Trophoblast cell (in vitro differentiated cells and primary cell): ENCODE measurements around the gene KDM2B. TPM values are rescaled to one million over a fixed set of nuclear protein-coding genes. Genes with fewer than 3 reads are reported as not detected.

Experiments used
- DNase-seq, 2 donors: peaks; one replicate each; pipeline ENCODE4 v3.0.0-alpha.2; 2016
- H2AFZ ChIP-seq: 2 replicates; pipeline ENCODE4 v1.6.1; 2013; ENCODE audit warnings: low read length, moderate library complexity, mild to moderate bottlenecking; ENCODE audit not compliant: insufficient read depth, poor library complexity
- H2AK5ac ChIP-seq: 2 replicates; pipeline ENCODE4 v1.6.1; 2013; ENCODE audit warnings: mild to moderate bottlenecking, low read length
- H2BK120ac ChIP-seq: 2 replicates; pipeline ENCODE4 v1.6.1; 2013; ENCODE audit warnings: low read length, mild to moderate bottlenecking, moderate library complexity; ENCODE audit not compliant: insufficient read depth, poor library complexity
- H2BK12ac ChIP-seq: 2 replicates; pipeline ENCODE4 v1.6.1; 2013; ENCODE audit warnings: mild to moderate bottlenecking, low read length, moderate library complexity
- H2BK5ac ChIP-seq: 2 replicates; pipeline ENCODE4 v1.6.1; 2013; ENCODE audit warnings: low read length, low read depth, moderate library complexity, mild to moderate bottlenecking; ENCODE audit not compliant: poor library complexity
- H3K14ac ChIP-seq: 2 replicates; pipeline ENCODE4 v1.6.1; 2013; ENCODE audit warnings: mild to moderate bottlenecking, low read length
- H3K18ac ChIP-seq: 2 replicates; pipeline ENCODE4 v1.6.1; 2013; ENCODE audit warnings: mild to moderate bottlenecking, low read length
- H3K23ac ChIP-seq: 2 replicates; pipeline ENCODE4 v1.6.1; 2013; ENCODE audit warnings: low read length
- H3K27ac ChIP-seq: 2 replicates; pipeline ENCODE4 v1.5.1; 2013; ENCODE audit warnings: low read depth, mild to moderate bottlenecking, inconsistent platforms, low read length, moderate library complexity
- H3K27me3 ChIP-seq: 2 replicates; pipeline ENCODE4 v1.6.1; 2013; ENCODE audit warnings: inconsistent platforms, mild to moderate bottlenecking, low read length, moderate library complexity; ENCODE audit not compliant: insufficient read depth
- H3K36me3 ChIP-seq, 2 experiments: 1 replicate in 1 of 2; 2 replicates in 1 of 2; pipeline ENCODE4 v1.6.1; 2013; ENCODE audit warnings: low read length in 2 of 2, mild to moderate bottlenecking in 2 of 2, moderate library complexity in 1 of 2; ENCODE audit not compliant: insufficient read depth in 2 of 2, control insufficient read depth in 1 of 2
- H3K4ac ChIP-seq: 2 replicates; pipeline ENCODE4 v1.6.1; 2013; ENCODE audit warnings: low read depth, mild to moderate bottlenecking, low read length, moderate library complexity
- H3K4me1 ChIP-seq, 2 experiments: 1 replicate in 1 of 2; 2 replicates in 1 of 2; pipeline ENCODE4 v1.6.1; 2013; ENCODE audit warnings: low read length in 2 of 2, mild to moderate bottlenecking in 2 of 2, moderate library complexity in 1 of 2; ENCODE audit not compliant: insufficient read depth in 2 of 2, control insufficient read depth in 1 of 2
- H3K4me2 ChIP-seq: 2 replicates; pipeline ENCODE4 v1.6.1; 2013; ENCODE audit warnings: inconsistent platforms, mild to moderate bottlenecking, low read length, moderate library complexity
- H3K4me3 ChIP-seq: 2 replicates; pipeline ENCODE4 v1.5.1; 2013; ENCODE audit warnings: mild to moderate bottlenecking, low read depth, low read length, inconsistent platforms
- H3K79me1 ChIP-seq: one replicate; pipeline ENCODE4 v1.6.1; 2013; ENCODE audit warnings: low read length
- H3K79me2 ChIP-seq: 2 replicates; pipeline ENCODE4 v1.6.1; 2013; ENCODE audit warnings: low read length, mild to moderate bottlenecking; ENCODE audit not compliant: control insufficient read depth, insufficient read depth, poor library complexity
- H3K9ac ChIP-seq: 2 replicates; pipeline ENCODE4 v1.6.1; 2013; ENCODE audit warnings: mild to moderate bottlenecking, low read length
- H3K9me3 ChIP-seq: 2 replicates; pipeline ENCODE4 v1.6.1; 2013; ENCODE audit warnings: low read depth, mild to moderate bottlenecking, control low read depth, inconsistent platforms, low read length; ENCODE audit not compliant: insufficient read depth
- H4K12ac ChIP-seq: 2 replicates; pipeline ENCODE4 v1.6.1; 2013; ENCODE audit warnings: low read depth, mild to moderate bottlenecking, low read length, moderate library complexity
- H4K8ac ChIP-seq: 2 replicates; pipeline ENCODE4 v1.6.1; 2013; ENCODE audit warnings: low read depth, mild to moderate bottlenecking, low read length, moderate library complexity
- H4K91ac ChIP-seq: one replicate; pipeline ENCODE4 v1.6.1; 2013; ENCODE audit warnings: low read depth, mild to moderate bottlenecking, low read length, moderate library complexity
- WGBS: extraction: QIAGEN DNeasy Blood & Tissue Kit; methylation state at CpG from one replicate; pipeline ENCODE4 v1.1.7; 2013; ENCODE audit warnings: missing lambda C conversion rate; ENCODE audit not compliant: insufficient read length, insufficient coverage; ENCODE audit errors: extremely low coverage; 5-methylcytosine and 5-hydroxymethylcytosine counted together
- polyA plus RNA-seq: library from polyadenylated mRNA; stranded (reverse); fragments of 200-250 nt; gene quantifications from 2 replicates; pipeline ENCODE4 v1.2.3, GENCODE V29; 2013

The KDM2B gene
- polyA plus RNA-seq: 53.1 and 55.3 TPM in 2 replicates

DNA sequence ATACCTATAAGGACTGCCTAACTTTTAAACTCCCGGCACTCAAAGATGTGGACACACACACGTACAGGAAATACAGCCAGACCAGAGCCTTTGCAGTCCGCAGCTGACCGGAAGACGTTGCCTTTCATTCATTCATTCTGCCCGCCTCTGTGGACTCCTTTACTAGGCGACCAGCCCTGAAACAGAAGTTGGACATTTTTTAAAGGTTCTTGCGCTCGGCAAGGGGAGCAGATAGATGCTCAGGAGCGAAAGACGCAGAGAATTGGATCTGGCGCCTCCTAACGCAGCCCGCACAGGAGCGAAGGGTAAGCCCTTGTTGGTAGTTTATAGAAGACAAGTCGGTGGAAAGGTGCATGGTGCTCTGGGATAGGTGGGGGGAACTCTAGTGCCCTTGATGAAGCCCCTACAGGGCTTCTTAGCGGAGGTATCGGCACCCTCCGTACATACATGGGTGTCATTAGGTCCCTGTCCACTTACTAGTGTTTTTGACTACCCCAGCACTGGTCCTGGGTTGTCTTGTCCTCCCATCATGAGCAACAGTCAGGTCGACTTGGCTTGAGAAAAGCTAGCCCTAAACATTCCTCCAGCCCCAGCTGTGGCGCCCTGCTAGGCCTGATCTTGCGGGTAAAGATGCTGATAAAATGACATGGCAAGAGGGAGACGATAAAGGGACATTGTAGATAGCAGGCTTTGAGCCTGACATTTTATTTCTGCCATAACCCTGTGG lies at the start of gene KDM2B:
KDM2B (minus strand) TSS at position 65 of the 727 bp plus-strand sequence. CDS start 112 bp downstream, outside the sequence.
- Histone ChIP-seq H3K4ac (peak within 1 kb of the TSS; percentile 29), H3K27me3 (no peaks in the 10 kb centered on the region), H3K27ac (peak within 1 kb of the TSS; percentile 79), H2BK5ac (peak within 1 kb of the TSS; percentile 75), H4K12ac (peak within 1 kb of the TSS; percentile 59), H4K8ac (peak within 1 kb of the TSS; percentile 48), H3K14ac (peak within 1 kb of the TSS; percentile 71), H3K79me1 (peaks cover 35% of the 10 kb centered on the region), H3K23ac (no peak within 1 kb of the TSS), H2BK12ac (no peak within 1 kb of the TSS), H3K18ac (peak within 1 kb of the TSS; percentile 79), H3K79me2 (peaks cover 6% of the 10 kb centered on the region), H4K91ac (peak within 1 kb of the TSS; percentile 82), H3K9ac (peak within 1 kb of the TSS; percentile 6), H3K4me2 (peak within 1 kb of the TSS; percentile 89), H3K9me3 (no peaks in the 10 kb centered on the region), H2AK5ac (no peak within 1 kb of the TSS), H3K4me1 (peaks cover 23 to 42% of the 10 kb centered on the region in 2 experiments), H3K36me3 (no peaks in the 10 kb centered on the region), H2BK120ac (peak within 1 kb of the TSS; percentile 84), H3K4me3 (peak within 1 kb of the TSS; percentile 72), H2AFZ (peak within 1 kb of the TSS; percentile 40)
- WGBS: no CpG with 5 or more reads among the region's 23 CpGs
- DNase-seq: peak; percentile 27 to 67

DNA sequence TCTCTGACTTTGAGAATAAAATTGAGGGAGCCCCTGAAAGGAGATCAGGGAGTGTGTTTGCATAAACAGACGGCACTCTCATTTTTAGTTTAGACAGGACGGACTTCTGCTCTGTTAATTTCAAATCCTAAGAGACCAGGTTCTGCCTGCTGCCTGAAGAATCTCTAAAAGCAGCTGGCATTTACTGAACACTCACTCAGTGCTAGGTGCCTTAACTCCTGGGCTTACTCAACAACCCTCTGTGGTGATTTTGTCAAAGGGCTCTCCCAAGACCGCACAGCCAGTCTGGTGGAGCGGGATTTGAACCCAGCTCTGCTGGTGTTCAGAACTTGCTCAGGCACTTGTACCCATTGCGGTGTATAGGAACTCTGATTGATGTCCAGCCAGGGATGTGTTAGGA lies 47.7 kb upstream of the KDM2B start:
- Histone ChIP-seq H3K27ac (no peak overlapping the region), H2BK5ac (no peak overlapping the region), H3K36me3 (no peaks in the 10 kb centered on the region), H3K79me1 (peaks cover 17% of the 10 kb centered on the region), H2BK12ac (no peak overlapping the region), H2AK5ac (no peak overlapping the region), H2BK120ac (no peak overlapping the region), H2AFZ (no peak overlapping the region), H4K91ac (no peak overlapping the region), H3K14ac (no peak overlapping the region), H4K12ac (no peak overlapping the region), H3K9ac (peak overlapping the region; percentile 49), H3K79me2 (peaks cover 9% of the 10 kb centered on the region), H3K4me1 (peaks cover 26 to 36% of the 10 kb centered on the region in 2 experiments), H3K23ac (no peak overlapping the region), H3K4me3 (no peak overlapping the region), H4K8ac (no peak overlapping the region), H3K4ac (no peak overlapping the region), H3K18ac (no peak overlapping the region), H3K9me3 (no peaks in the 10 kb centered on the region), H3K27me3 (no peaks in the 10 kb centered on the region), H3K4me2 (no peak overlapping the region)
- no CpG with 5 or more reads among the region's 5 CpGs for WGBS
- DNase-seq: no peak

DNA sequence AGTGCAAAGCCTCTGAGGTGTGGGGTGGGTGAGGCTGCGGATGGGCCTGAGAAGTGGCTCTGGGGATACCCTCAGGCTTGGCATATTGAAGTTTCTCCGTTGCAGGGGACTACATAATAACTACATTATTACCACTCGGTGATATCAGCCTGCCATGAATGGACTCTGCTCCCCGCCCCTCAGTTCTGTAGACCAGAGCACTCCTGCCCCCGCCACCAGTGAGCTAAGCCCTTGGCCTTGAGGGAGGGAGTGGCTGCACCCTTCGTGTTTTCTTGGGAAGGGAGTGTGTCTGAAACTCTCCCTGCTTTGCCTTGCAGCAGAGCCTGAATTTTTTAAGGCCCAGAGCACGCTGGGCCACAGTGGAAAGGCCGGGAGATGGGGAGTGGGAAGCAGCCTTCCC lies 47.2 kb upstream of the KDM2B start:
- WGBS: no CpG with 5 or more reads among the region's 8 CpGs
- Histone ChIP-seq H3K27me3 (no peaks in the 10 kb centered on the region), H4K12ac (peak overlapping the region; percentile 39), H3K14ac (no peak overlapping the region), H3K4me3 (no peak overlapping the region), H2BK5ac (no peak overlapping the region), H3K36me3 (no peaks in the 10 kb centered on the region), H3K9ac (no peak overlapping the region), H3K18ac (no peak overlapping the region), H2BK12ac (no peak overlapping the region), H3K27ac (no peak overlapping the region), H3K9me3 (no peaks in the 10 kb centered on the region), H4K91ac (no peak overlapping the region), H2AFZ (peak overlapping the region; percentile 23), H3K4me1 (peaks cover 23 to 33% of the 10 kb centered on the region in 2 experiments), H3K79me2 (peaks cover 9% of the 10 kb centered on the region), H2BK120ac (no peak overlapping the region), H3K23ac (no peak overlapping the region), H3K79me1 (peaks cover 17% of the 10 kb centered on the region), H3K4me2 (peak overlapping the region; percentile 89), H3K4ac (peak overlapping the region; percentile 44), H2AK5ac (peak overlapping the region; percentile 65), H4K8ac (peak overlapping the region; percentile 17)
- DNase-seq: no peak

DNA sequence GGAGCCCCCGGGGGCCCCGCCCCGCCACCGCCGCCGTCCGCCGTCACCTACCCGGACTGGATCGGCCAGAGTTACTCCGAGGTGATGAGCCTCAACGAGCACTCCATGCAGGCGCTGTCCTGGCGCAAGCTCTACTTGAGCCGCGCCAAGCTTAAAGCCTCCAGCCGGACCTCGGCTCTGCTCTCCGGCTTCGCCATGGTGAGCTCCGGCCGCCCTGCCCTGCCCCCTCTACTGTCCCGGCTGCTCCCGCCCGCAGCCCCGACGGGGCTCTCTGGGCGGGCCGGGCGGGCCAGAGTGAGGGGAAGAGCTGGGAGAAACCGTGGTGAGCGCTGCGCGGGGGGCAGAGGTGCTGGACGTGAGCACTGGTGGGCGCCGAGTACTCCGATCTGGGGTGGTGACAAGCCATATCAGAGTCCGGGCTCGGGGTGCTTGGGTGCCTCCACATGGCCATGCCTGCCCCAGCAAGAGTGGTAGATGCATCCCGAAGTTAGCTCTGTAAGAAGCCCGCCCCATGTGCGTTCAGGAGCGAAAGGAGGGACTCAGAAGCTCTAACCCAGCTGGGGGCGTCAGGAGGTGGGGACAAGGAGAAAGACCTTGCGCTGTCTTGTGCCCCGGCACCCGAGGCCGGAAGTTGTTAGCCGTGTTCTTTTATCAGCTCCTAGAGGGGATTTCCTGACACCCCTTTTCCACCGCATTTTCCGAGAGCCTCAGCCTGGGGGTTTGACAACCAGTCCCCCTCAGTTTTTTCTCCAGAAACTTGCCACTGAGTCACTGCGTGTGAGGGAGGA lies 46.2 kb upstream of the KDM2B start:
- peak overlapping the region; percentile 64 for H4K12ac ChIP-seq
- H3K9me3 ChIP-seq: no peaks in the 10 kb centered on the region
- H3K79me1 ChIP-seq: peaks cover 17% of the 10 kb centered on the region
- peak; percentile 73 to 78 for DNase-seq
- H3K27ac ChIP-seq: peak overlapping the region; percentile 88
- peak overlapping the region; percentile 86 for H4K8ac ChIP-seq
- H3K9ac ChIP-seq: peak overlapping the region; percentile 60
- peak overlapping the region; percentile 95 for H2AK5ac ChIP-seq
- H4K91ac ChIP-seq: peak overlapping the region; percentile 76
- no peaks in the 10 kb centered on the region for H3K27me3 ChIP-seq
- H3K79me2 ChIP-seq: peaks cover 9% of the 10 kb centered on the region
- H3K23ac ChIP-seq: no peak overlapping the region
- peak overlapping the region; percentile 89 for H3K4me2 ChIP-seq
- peak overlapping the region; percentile 98 for H3K18ac ChIP-seq
- H3K4me1 ChIP-seq: peaks cover 21 to 31% of the 10 kb centered on the region in 2 experiments
- peak overlapping the region; percentile 6 for H3K4ac ChIP-seq
- peak overlapping the region; percentile 84 for H2BK120ac ChIP-seq
- H3K36me3 ChIP-seq: no peaks in the 10 kb centered on the region
- peak overlapping the region; percentile 92 for H3K14ac ChIP-seq
- H2BK12ac ChIP-seq: peak overlapping the region; percentile 89
- H2AFZ ChIP-seq: peak overlapping the region; percentile 71
- no CpG with 5 or more reads among the region's 53 CpGs for WGBS
- H2BK5ac ChIP-seq: peak overlapping the region; percentile 94
- H3K4me3 ChIP-seq: peak overlapping the region; percentile 75
